Neural cell (in vitro differentiated cells): ENCODE results near the gene DHX34. TPM values are rescaled to one million over a fixed set of nuclear protein-coding genes. Genes with fewer than 3 reads are reported as not detected.

ENCODE experiments used
- H2AFZ ChIP-seq: fragments of 200-600, 300-800 bp; sonication (generic), shearing (Covaris generic); 2 replicates; pipeline ENCODE4 v1.6.0; 2014; ENCODE audit warnings: low read depth, mild to moderate bottlenecking, antibody characterized with exemption, low read length, moderate library complexity
- H3F3A ChIP-seq: fragments of 200-600 bp; shearing (Covaris generic); 2 replicates; pipeline ENCODE4 v1.6.1; 2016; ENCODE audit warnings: mild to moderate bottlenecking, moderate library complexity, mixed read lengths, antibody characterized with exemption, low read length; ENCODE audit not compliant: insufficient read depth, poor library complexity, severe bottlenecking
- H3K27ac ChIP-seq: fragments of 200-600, 300-800 bp; sonication (generic), shearing (Covaris generic); 2 replicates; pipeline ENCODE4 v1.5.1; 2014; ENCODE audit warnings: mild to moderate bottlenecking, low read length, moderate library complexity
- H3K27me3 ChIP-seq: fragments of 300-800, 200-600 bp; sonication (generic), shearing (Covaris generic); 2 replicates; pipeline ENCODE4 v1.6.0; 2014; ENCODE audit warnings: mild to moderate bottlenecking, low read depth, low read length, moderate library complexity; ENCODE audit not compliant: insufficient read depth
- H3K36me3 ChIP-seq: fragments of 300-800, 200-600 bp; sonication (generic), shearing (Covaris generic); 2 replicates; pipeline ENCODE4 v1.5.1; 2014; ENCODE audit warnings: mild to moderate bottlenecking, antibody characterized with exemption, low read length, moderate library complexity; ENCODE audit not compliant: insufficient read depth
- H3K4me2 ChIP-seq: fragments of 300-800, 200-600 bp; sonication (generic), shearing (Covaris generic); 2 replicates; pipeline ENCODE4 v1.6.0; 2014; ENCODE audit warnings: mild to moderate bottlenecking, low read length
- H3K4me3 ChIP-seq: fragments of 300-800, 200-600 bp; sonication (generic), shearing (Covaris generic); 2 replicates; pipeline ENCODE4 v1.5.1; 2014; ENCODE audit warnings: mild to moderate bottlenecking, low read length, moderate library complexity
- H3K79me2 ChIP-seq: fragments of 200-600 bp; shearing (Covaris generic); replicated peaks from 2 replicates; pipeline ENCODE4 v1.6.0; 2014; ENCODE audit warnings: mild to moderate bottlenecking, low read length, moderate library complexity; ENCODE audit not compliant: insufficient read depth
- H3K9ac ChIP-seq: fragments of 300-800, 200-600 bp; sonication (generic), shearing (Covaris generic); 2 replicates; pipeline ENCODE4 v1.6.1; 2016; ENCODE audit warnings: mild to moderate bottlenecking, low read length, mixed read lengths
- H3K9me2 ChIP-seq: fragments of 200-600 bp; shearing (Covaris generic); 2 replicates; pipeline ENCODE4 v1.6.1; 2016; ENCODE audit warnings: mild to moderate bottlenecking, low read length, mixed read lengths; ENCODE audit not compliant: insufficient read depth
- H3K9me3 ChIP-seq: fragments of 200-600, 300-800 bp; sonication (generic), shearing (Covaris generic); 2 replicates; pipeline ENCODE4 v1.6.1; 2016; ENCODE audit warnings: mild to moderate bottlenecking, mixed run types, low read length, moderate library complexity, mixed read lengths
- H4K20me1 ChIP-seq: fragments of 200-600 bp; shearing (Covaris generic); 2 replicates; pipeline ENCODE4 v1.6.1; 2016; ENCODE audit warnings: mild to moderate bottlenecking, mixed run types; ENCODE audit not compliant: insufficient read depth
- EP300 ChIP-seq: fragments of 450-650 bp; conservative IDR thresholded peaks from 2 replicates; pipeline ENCODE4 v1.6.1; 2014; ENCODE audit warnings: antibody characterized with exemption, mild to moderate bottlenecking, moderate library complexity; ENCODE audit not compliant: poor library complexity, severe bottlenecking
- EZH2 ChIP-seq: fragments of 200-600, 300-800 bp; shearing (Covaris generic), sonication (generic); IDR thresholded peaks from 2 replicates; pipeline ENCODE4 v1.6.1; 2014; ENCODE audit warnings: antibody characterized with exemption, low read length, borderline replicate concordance, mild to moderate bottlenecking; ENCODE audit not compliant: insufficient read depth, poor library complexity, severe bottlenecking
- MXI1 ChIP-seq: fragments of 450-650 bp; conservative IDR thresholded peaks from 2 replicates; pipeline ENCODE4 v1.6.1; 2014; ENCODE audit warnings: antibody characterized with exemption, mild to moderate bottlenecking; ENCODE audit not compliant: poor library complexity, severe bottlenecking
- POLR2AphosphoS5 ChIP-seq: IDR thresholded peaks from 2 replicates; pipeline ENCODE4 v1.6.1; 2012
- RAD21 ChIP-seq: fragments of 450-650 bp; conservative IDR thresholded peaks from 2 replicates; pipeline ENCODE4 v1.6.1; 2014; ENCODE audit warnings: antibody characterized with exemption, mild to moderate bottlenecking, moderate library complexity
- SMC3 ChIP-seq: fragments of 450-650 bp; conservative IDR thresholded peaks from 2 replicates; pipeline ENCODE4 v1.6.1; 2014; ENCODE audit warnings: antibody characterized with exemption, mild to moderate bottlenecking, moderate library complexity; ENCODE audit not compliant: poor library complexity
- TAF1 ChIP-seq: IDR thresholded peaks from 2 replicates; pipeline ENCODE4 v1.6.1; 2012; ENCODE audit warnings: low read depth
- polyA plus RNA-seq: library from polyadenylated mRNA; depleted of rRNA; stranded (reverse); fragments of >200 nt; gene quantifications from 2 replicates; pipeline ENCODE4 v1.2.3, GENCODE V29; 2014
- TF ChIP-seq, protein P1 (sequence below): fragments of 450-650 bp; IDR thresholded peaks from 2 replicates; pipeline ENCODE4 v1.5.1; 2014; ENCODE audit warnings: antibody characterized with exemption, mild to moderate bottlenecking, moderate library complexity; ENCODE audit not compliant: poor library complexity, severe bottlenecking
- TF ChIP-seq, protein P2 (sequence below): IDR thresholded peaks from 2 replicates; pipeline ENCODE4 v1.6.1; 2012; ENCODE audit warnings: borderline replicate concordance

DHX34 gene
- polyA plus RNA-seq, 1 donor from 2014 or later: 11.7 TPM

DNA sequence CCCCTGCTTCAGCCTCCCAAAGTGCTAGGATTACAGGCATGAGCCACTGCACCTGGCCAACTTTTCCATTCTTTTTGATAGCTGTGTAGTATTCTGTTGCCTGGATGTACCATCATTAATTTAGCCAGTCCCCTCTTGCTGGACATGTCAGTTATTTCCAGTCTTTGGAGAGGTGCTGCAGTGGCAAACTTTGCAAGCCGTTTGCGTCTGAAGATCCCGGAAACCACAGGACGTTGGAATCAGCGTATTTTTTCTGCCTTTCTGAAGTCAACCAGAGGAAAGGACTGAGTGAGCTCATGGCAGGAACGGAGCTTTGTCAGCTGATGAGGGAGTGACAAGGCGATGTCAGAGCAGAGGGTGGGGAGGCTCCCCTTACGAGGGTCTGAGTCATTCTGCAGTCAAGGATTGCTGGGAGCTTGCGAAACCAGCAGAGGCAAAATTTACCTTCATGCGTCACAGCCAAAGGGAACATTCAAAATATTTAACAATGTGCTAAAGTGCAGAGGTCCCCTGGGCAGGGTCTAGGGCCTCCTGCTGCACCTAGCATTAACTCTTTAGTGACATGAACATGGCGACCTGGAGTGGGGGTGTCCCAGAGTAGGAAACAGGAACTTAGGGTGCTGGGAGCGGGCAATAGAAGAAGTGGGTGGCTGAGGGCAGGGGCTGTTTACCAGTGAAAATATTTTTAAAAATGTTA is 33.8 kb upstream of the DHX34 start:
- Histone ChIP-seq H4K20me1 (no peaks in the 10 kb centered on the region), H3K9me2 (no peaks in the 10 kb centered on the region), H3K4me2 (no peak overlapping the region), H3K79me2 (no peaks in the 10 kb centered on the region), H3F3A (no peaks in the 10 kb centered on the region), H2AFZ (no peak overlapping the region), H3K27ac (no peak overlapping the region), H3K9me3 (no peaks in the 10 kb centered on the region), H3K4me3 (no peak overlapping the region), H3K27me3 (no peaks in the 10 kb centered on the region), H3K36me3 (no peaks in the 10 kb centered on the region), H3K9ac (no peak overlapping the region)
- TF ChIP-seq, protein P1, sequence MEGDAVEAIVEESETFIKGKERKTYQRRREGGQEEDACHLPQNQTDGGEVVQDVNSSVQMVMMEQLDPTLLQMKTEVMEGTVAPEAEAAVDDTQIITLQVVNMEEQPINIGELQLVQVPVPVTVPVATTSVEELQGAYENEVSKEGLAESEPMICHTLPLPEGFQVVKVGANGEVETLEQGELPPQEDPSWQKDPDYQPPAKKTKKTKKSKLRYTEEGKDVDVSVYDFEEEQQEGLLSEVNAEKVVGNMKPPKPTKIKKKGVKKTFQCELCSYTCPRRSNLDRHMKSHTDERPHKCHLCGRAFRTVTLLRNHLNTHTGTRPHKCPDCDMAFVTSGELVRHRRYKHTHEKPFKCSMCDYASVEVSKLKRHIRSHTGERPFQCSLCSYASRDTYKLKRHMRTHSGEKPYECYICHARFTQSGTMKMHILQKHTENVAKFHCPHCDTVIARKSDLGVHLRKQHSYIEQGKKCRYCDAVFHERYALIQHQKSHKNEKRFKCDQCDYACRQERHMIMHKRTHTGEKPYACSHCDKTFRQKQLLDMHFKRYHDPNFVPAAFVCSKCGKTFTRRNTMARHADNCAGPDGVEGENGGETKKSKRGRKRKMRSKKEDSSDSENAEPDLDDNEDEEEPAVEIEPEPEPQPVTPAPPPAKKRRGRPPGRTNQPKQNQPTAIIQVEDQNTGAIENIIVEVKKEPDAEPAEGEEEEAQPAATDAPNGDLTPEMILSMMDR: no peak
- no peak for TF ChIP-seq TAF1
- no peak for TF ChIP-seq EP300
- TF ChIP-seq POLR2AphosphoS5: no peak
- TF ChIP-seq RAD21: no peak
- no peak for TF ChIP-seq SMC3
- TF ChIP-seq, protein P2, sequence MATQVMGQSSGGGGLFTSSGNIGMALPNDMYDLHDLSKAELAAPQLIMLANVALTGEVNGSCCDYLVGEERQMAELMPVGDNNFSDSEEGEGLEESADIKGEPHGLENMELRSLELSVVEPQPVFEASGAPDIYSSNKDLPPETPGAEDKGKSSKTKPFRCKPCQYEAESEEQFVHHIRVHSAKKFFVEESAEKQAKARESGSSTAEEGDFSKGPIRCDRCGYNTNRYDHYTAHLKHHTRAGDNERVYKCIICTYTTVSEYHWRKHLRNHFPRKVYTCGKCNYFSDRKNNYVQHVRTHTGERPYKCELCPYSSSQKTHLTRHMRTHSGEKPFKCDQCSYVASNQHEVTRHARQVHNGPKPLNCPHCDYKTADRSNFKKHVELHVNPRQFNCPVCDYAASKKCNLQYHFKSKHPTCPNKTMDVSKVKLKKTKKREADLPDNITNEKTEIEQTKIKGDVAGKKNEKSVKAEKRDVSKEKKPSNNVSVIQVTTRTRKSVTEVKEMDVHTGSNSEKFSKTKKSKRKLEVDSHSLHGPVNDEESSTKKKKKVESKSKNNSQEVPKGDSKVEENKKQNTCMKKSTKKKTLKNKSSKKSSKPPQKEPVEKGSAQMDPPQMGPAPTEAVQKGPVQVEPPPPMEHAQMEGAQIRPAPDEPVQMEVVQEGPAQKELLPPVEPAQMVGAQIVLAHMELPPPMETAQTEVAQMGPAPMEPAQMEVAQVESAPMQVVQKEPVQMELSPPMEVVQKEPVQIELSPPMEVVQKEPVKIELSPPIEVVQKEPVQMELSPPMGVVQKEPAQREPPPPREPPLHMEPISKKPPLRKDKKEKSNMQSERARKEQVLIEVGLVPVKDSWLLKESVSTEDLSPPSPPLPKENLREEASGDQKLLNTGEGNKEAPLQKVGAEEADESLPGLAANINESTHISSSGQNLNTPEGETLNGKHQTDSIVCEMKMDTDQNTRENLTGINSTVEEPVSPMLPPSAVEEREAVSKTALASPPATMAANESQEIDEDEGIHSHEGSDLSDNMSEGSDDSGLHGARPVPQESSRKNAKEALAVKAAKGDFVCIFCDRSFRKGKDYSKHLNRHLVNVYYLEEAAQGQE: no peak
- no peak for TF ChIP-seq MXI1
- TF ChIP-seq EZH2: no peak

DNA sequence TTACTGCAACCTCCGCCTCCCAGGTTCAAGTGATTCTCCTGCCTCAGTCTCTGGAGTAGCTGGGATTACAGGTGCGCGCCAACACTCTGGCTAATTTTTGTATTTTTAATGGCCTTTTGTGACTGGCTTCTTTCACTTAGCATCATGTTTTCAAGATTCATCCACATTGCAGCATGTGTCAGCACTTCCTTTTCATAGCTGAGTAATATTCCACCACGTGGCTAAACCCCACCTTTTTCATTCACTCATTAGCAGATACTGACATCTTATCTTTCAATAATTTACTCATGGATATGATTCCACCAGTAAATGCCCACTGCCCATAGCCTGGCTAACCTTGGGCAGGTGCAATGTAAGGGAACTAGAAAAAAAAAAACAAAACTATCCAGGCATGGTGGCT is 32.6 kb upstream of the DHX34 start:
- no peaks in the 10 kb centered on the region for H3K79me2 ChIP-seq
- no peak overlapping the region for H3K4me2 ChIP-seq
- no peaks in the 10 kb centered on the region for H3K9me2 ChIP-seq
- no peaks in the 10 kb centered on the region for H3K9me3 ChIP-seq
- no peak overlapping the region for H3K4me3 ChIP-seq
- H3K36me3 ChIP-seq: no peaks in the 10 kb centered on the region
- TF ChIP-seq TAF1 (no peak), EP300 (no peak), MXI1 (no peak), POLR2AphosphoS5 (no peak), EZH2 (no peak), RAD21 (no peak), SMC3 (no peak)
- TF ChIP-seq, protein P1: no peak
- TF ChIP-seq, protein P2: no peak
- H3K27me3 ChIP-seq: no peaks in the 10 kb centered on the region
- no peak overlapping the region for H3K9ac ChIP-seq
- H2AFZ ChIP-seq: no peak overlapping the region
- no peaks in the 10 kb centered on the region for H4K20me1 ChIP-seq
- H3K27ac ChIP-seq: no peak overlapping the region
- no peaks in the 10 kb centered on the region for H3F3A ChIP-seq
